ENCODE measurements around the gene GRAP2.

Gene GRAP2

DNA sequence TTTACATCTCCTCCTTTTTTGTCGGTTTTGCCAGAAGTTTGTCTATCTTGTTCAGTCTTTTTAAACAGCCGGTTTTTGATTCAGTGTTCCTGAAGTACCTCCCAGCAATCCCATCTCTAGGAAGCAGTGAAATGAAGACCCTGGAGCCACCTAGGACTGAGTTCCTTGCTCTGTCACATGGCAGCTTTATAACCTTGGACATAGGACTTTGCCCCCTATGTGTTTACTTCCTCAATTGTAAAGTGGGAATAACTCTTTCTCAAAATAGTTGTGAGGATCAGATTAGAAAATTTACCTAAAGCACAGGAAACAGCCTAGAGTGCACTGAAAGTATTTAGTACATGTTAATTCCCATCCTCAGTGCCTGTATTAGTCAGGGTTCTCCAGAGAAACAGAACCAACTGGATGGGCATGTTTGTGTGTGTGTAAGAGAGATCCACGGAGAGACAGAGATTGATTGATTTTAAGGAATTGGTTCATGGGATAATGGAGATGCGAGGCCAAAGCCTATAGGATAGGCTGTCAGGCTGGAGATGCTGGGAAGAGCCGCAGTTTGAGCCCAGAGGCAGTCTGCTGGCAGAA lies 113.9 kb downstream of the GRAP2 start:
- DNase-seq (ENCODE audit: low read depth in 2 of 2): no peak

- no peak for DNase-seq (ENCODE audit: low read depth in 2 of 2)
These were observed 114.6 kb downstream of the GRAP2 start for GRCh38 chr22:40015358-40015976.

DNA sequence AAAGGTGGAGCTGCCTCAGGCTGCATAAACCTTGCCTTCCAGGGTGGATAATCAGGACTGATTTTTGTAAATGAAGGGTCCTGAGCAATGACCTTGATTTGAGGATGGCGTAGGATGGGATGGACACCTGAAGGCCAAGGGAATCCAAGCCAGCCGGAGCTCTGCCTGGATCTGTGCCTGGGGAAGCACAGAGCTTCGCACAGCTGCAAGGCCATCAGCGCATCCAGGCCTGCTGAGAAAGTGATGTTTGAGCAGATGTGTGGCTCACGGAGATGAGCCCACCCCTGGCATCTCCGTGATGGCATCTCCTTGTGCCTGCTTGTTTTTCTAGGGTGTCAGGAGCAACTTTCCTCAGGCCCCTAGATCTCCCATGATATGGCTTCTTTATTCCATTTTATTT lies 117.2 kb downstream of the GRAP2 start:
- DNase-seq (ENCODE audit: low read depth in 2 of 2): no peak

- no peak for DNase-seq (ENCODE audit: low read depth in 2 of 2)
These were observed 118.2 kb downstream of the GRAP2 start for GRCh38 chr22:40019100-40019499.

GRCh38 chr22:40020956-40021355 lies 120.1 kb downstream of the GRAP2 start:
- DNase-seq (ENCODE audit: low read depth in 2 of 2): no peak

DNA sequence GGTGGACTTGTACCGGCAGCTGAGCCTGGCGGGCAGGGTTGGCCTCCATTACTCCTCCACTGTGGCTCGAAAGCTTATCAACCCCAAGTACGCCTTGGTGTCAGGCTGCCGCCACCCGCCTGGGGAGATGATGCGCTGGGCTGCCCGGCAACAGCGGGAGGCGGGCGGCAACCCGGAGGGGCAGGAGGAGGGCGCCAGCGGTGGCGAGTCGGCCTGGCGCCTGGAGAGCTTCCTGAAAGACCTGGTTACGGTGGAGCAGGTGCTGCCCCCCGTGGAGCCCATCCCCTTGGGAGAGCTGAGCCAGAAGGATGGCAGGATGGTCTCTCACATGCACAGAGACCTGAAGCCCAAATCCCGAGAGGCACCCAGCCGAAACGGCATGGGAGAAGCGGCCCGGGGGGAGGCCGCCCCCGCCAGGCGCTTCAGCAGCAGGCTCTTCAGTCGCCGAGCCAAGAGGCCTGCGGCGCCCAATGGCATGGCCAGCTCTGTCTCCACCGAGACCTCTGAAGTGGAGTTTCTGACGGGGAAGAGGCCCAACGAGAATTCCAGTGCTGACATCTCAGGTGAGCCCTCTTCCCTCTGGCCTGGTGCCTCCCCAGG lies 120.6 kb downstream of the GRAP2 start:
- DNase-seq (ENCODE audit: low read depth in 2 of 2): no peak

- DNase-seq (ENCODE audit: low read depth in 2 of 2): no peak
These were observed 121.8 kb downstream of the GRAP2 start for GRCh38 chr22:40022536-40023240.
